HG03025 (cell line): ENCODE results near the gene CRIP2.

Experiments used
- ATAC-seq: cut with Tn5 transposase; IDR thresholded peaks from one replicate; pipeline ENCODE4 v1.9.1; 2021; ENCODE audit warnings: mild to moderate bottlenecking, moderate library complexity; ENCODE audit not compliant: unreplicated experiment, low FRiP score

The CRIP2 gene

GRCh38 chr14:105495990-105496830, 21.6 kb downstream of the CRIP2 start:
- ATAC-seq = no peak

- ATAC-seq = no peak
These were observed 22.4 kb downstream of the CRIP2 start for GRCh38 chr14:105496831-105497591.

GRCh38 chr14:105497671-105498429, 23.2 kb downstream of the CRIP2 start:
- no peak for ATAC-seq

GRCh38 chr14:105498430-105499255, 24.0 kb downstream of the CRIP2 start:
- no peak for ATAC-seq

- no peak for ATAC-seq
These were observed 24.8 kb downstream of the CRIP2 start for GRCh38 chr14:105499256-105500035.

- no peak for ATAC-seq
These were observed 25.6 kb downstream of the CRIP2 start for GRCh38 chr14:105500036-105500725.

GRCh38 chr14:105500726-105501101, 26.1 kb downstream of the CRIP2 start:
- ATAC-seq = no peak

- no peak for ATAC-seq
These were observed 27.1 kb downstream of the CRIP2 start for GRCh38 chr14:105501504-105502291.

GRCh38 chr14:105502446-105503295, 28.1 kb downstream of the CRIP2 start:
- no peak for ATAC-seq

GRCh38 chr14:105503296-105503640, 28.6 kb downstream of the CRIP2 start:
- ATAC-seq = no peak

- ATAC-seq = no peak
These were observed 29.5 kb downstream of the CRIP2 start for GRCh38 chr14:105503935-105504692.

- no peak for ATAC-seq
These were observed 30.5 kb downstream of the CRIP2 start for GRCh38 chr14:105505101-105505500.

GRCh38 chr14:105507247-105507646, 32.6 kb downstream of the CRIP2 start:
- ATAC-seq = no peak

- ATAC-seq = no peak
These were observed 33.4 kb downstream of the CRIP2 start for GRCh38 chr14:105508069-105508468.

- ATAC-seq = no peak
These were observed 34.0 kb downstream of the CRIP2 start for GRCh38 chr14:105508601-105509000.

GRCh38 chr14:105517096-105517495, 42.5 kb downstream of the CRIP2 start:
- no peak for ATAC-seq
